ENCODE results near the gene SLC13A3. TPM values are rescaled to one million over a fixed set of nuclear protein-coding genes. Genes with fewer than 3 reads are reported as not detected.

SLC13A3 gene
- total and polyA plus RNA-seq, 2 donors (not counting 3 experiments of a cell fraction or from before 2014, with no cell fraction given) = 0.11 to 0.40 TPM

DNA sequence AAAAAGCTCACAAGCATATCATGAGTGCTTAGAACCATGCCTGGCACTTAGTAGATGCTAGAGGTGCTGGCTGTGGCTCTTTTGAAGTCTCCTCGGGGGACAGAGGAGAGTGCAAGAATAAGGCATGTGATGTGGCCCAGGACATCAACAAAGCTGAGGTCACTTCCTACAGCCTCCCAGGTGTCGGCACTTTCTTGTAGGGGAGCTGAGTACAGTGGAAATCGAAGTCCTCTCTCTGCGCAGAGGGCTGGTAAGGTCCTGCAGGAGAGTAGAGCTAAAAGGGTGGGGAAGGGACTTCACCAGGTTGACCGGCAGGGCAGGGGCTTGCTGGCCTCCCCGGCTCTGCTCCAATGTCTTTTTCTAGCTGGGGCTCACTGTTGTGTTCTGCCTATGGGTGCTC lies 11.2 kb downstream of the SLC13A3 start:
- ChIA-PET POLR2A (no interaction called here), CTCF (no interaction called here)
- no peak for TF ChIP-seq GATA2 (IDR thresholded peaks at IDR 0.05; ENCODE audit: insufficient read depth, insufficient read length, low read depth, low read length)
- FAIRE-seq (no peak), DNase-seq (ENCODE audit: low read depth, low spot score) (no peak)
- Histone ChIP-seq H3K9me3 (replicated peaks; ENCODE audit: control insufficient read depth, insufficient read depth, low read length) (no peaks in the 10 kb centered on the region), H3K27me3 (ENCODE audit: control insufficient read depth in 2 of 2, insufficient read depth in 2 of 2, low read length in 2 of 2) (no peaks in the 10 kb centered on the region), H3K79me2 (ENCODE audit: control insufficient read depth, insufficient read depth, low read length) (no peaks in the 10 kb centered on the region), H3K4me2 (ENCODE audit: insufficient read depth, low read length) (no peak overlapping the region), H2AFZ (ENCODE audit: low read depth, low read length) (no peak overlapping the region), H3K4me3 (replicated peaks in 1 of 3; ENCODE audit: insufficient read depth in 1 of 3, low read depth in 1 of 3, low read length in 3 of 3) (no peak overlapping the region), H3K4me1 (ENCODE audit: control insufficient read depth, extremely low read depth, insufficient read depth, low read length) (no peaks in the 10 kb centered on the region), H4K20me1 (replicated peaks; ENCODE audit: control insufficient read depth, extremely low read depth, insufficient read depth, low read length) (no peaks in the 10 kb centered on the region), H3K36me3 (ENCODE audit: control insufficient read depth in 2 of 2, extremely low read depth in 1 of 2, insufficient read depth in 2 of 2, low read length in 2 of 2) (no peaks in the 10 kb centered on the region), H3K9ac (replicated peaks; ENCODE audit: extremely low read depth, insufficient read depth, low read length) (no peak overlapping the region), H3K27ac (ENCODE audit: insufficient read depth, low read depth, low read length) (no peak overlapping the region), H3K9me1 (replicated peaks; ENCODE audit: control insufficient read depth, extremely low read depth, insufficient read depth, low read length) (no peaks in the 10 kb centered on the region)
- BruUV-seq (replicated peaks) = no TSS peak
- intact Hi-C loops (cut with micrococcal nuclease) (no loop called here), dilution Hi-C loops (cut with MboI; ENCODE audit: extremely low pct_ligation_motif_present, low sequenced_read_pairs) (no loop called here)

DNA sequence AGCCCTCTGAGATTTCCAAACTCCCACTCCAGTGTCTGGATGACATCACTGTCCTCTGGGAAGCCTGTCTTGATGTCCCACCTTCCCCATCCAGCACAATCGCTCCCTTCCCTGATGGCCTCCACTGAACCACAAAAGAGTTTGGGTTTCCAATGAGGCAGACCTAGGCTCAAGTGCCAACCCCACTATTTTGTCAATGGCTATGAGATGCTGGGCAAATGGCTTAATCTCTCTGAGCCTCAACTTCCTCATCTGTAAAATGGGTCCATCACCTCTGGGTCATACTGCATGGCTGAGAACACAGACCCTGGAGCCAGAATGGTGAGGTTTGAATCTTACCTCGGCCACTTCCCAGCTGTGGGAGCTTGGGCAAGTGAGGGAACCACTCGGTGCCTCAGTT lies 11.7 kb downstream of the SLC13A3 start:
- TF ChIP-seq FOS (IDR thresholded peaks at IDR 0.05; ENCODE audit: borderline replicate concordance, insufficient read depth, low read length) (no peak), EZH2 (IDR thresholded peaks at IDR 0.05; ENCODE audit: borderline replicate concordance, low read depth, low read length, severe bottlenecking) (no peak), POLR2A (IDR thresholded peaks at IDR 0.05; ENCODE audit: low read depth, low read length) (no peak), MYC (IDR thresholded peaks at IDR 0.05; ENCODE audit: low read depth, low read length) (no peak), POLR2AphosphoS5 (IDR thresholded peaks at IDR 0.05; ENCODE audit: insufficient read depth, low read depth, low read length) (no peak), GATA2 (IDR thresholded peaks at IDR 0.05; ENCODE audit: insufficient read depth, insufficient read length, low read depth, low read length) (no peak), JUN (IDR thresholded peaks at IDR 0.05; ENCODE audit: borderline replicate concordance, insufficient read depth, insufficient read length, low read depth) (no peak)
- TF ChIP-seq, protein P1, sequence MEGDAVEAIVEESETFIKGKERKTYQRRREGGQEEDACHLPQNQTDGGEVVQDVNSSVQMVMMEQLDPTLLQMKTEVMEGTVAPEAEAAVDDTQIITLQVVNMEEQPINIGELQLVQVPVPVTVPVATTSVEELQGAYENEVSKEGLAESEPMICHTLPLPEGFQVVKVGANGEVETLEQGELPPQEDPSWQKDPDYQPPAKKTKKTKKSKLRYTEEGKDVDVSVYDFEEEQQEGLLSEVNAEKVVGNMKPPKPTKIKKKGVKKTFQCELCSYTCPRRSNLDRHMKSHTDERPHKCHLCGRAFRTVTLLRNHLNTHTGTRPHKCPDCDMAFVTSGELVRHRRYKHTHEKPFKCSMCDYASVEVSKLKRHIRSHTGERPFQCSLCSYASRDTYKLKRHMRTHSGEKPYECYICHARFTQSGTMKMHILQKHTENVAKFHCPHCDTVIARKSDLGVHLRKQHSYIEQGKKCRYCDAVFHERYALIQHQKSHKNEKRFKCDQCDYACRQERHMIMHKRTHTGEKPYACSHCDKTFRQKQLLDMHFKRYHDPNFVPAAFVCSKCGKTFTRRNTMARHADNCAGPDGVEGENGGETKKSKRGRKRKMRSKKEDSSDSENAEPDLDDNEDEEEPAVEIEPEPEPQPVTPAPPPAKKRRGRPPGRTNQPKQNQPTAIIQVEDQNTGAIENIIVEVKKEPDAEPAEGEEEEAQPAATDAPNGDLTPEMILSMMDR (IDR thresholded peaks at IDR 0.05; ENCODE audit: extremely low read depth in 1 of 2, insufficient read depth in 1 of 2, low read depth in 1 of 2, low read length in 2 of 2) = no peak
- TF ChIP-seq, protein P2, sequence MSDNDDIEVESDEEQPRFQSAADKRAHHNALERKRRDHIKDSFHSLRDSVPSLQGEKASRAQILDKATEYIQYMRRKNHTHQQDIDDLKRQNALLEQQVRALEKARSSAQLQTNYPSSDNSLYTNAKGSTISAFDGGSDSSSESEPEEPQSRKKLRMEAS (IDR thresholded peaks at IDR 0.05; ENCODE audit: insufficient read depth, insufficient read length) = no peak
- no peaks in the 10 kb centered on the region for H3K27me3 ChIP-seq (ENCODE audit: control insufficient read depth in 2 of 2, insufficient read depth in 2 of 2, low read length in 2 of 2)
- H3K4me1 ChIP-seq (ENCODE audit: control insufficient read depth, extremely low read depth, insufficient read depth, low read length) = no peaks in the 10 kb centered on the region
- no peak overlapping the region for H3K9ac ChIP-seq (replicated peaks; ENCODE audit: extremely low read depth, insufficient read depth, low read length)
- FAIRE-seq = no peak
- dilution Hi-C loops (cut with MboI; ENCODE audit: extremely low pct_ligation_motif_present, low sequenced_read_pairs) = no loop called here
- intact Hi-C loops (cut with micrococcal nuclease) = no loop called here
- no peak for DNase-seq (ENCODE audit: low read depth, low spot score)
- H3K36me3 ChIP-seq (ENCODE audit: control insufficient read depth in 2 of 2, extremely low read depth in 1 of 2, insufficient read depth in 2 of 2, low read length in 2 of 2) = no peaks in the 10 kb centered on the region
- BruUV-seq (replicated peaks) = no TSS peak
- H4K20me1 ChIP-seq (replicated peaks; ENCODE audit: control insufficient read depth, extremely low read depth, insufficient read depth, low read length) = no peaks in the 10 kb centered on the region
- no peak overlapping the region for H3K4me2 ChIP-seq (ENCODE audit: insufficient read depth, low read length)
- H3K9me1 ChIP-seq (replicated peaks; ENCODE audit: control insufficient read depth, extremely low read depth, insufficient read depth, low read length) = no peaks in the 10 kb centered on the region
- H3K27ac ChIP-seq (ENCODE audit: insufficient read depth, low read depth, low read length) = no peak overlapping the region
- no peaks in the 10 kb centered on the region for H3K9me3 ChIP-seq (replicated peaks; ENCODE audit: control insufficient read depth, insufficient read depth, low read length)
- POLR2A ChIA-PET = no interaction called here
- H3K79me2 ChIP-seq (ENCODE audit: control insufficient read depth, insufficient read depth, low read length) = no peaks in the 10 kb centered on the region
- CTCF ChIA-PET = no interaction called here
- no peak overlapping the region for H3K4me3 ChIP-seq (replicated peaks in 1 of 3; ENCODE audit: insufficient read depth in 1 of 3, low read depth in 1 of 3, low read length in 3 of 3)
- H2AFZ ChIP-seq (ENCODE audit: low read depth, low read length) = no peak overlapping the region
